HL-60 (cell line): ENCODE measurements around the gene UBE2QL1.

Experiments
- DNase-seq, 2 experiments: peaks; one replicate each; pipeline ENCODE4 v3.0.0-alpha.2; 2010 to 2020; ENCODE audit warnings: low read depth in 1 of 2, low spot score in 1 of 2
- H3K27ac ChIP-seq: fragments of 250-450 bp; sonication (Bioruptor Pico); replicated peaks from 2 replicates; pipeline ENCODE4 v1.5.1; 2020; ENCODE audit warnings: mild to moderate bottlenecking, moderate library complexity
- H3K27me3 ChIP-seq: fragments of 250-450 bp; sonication (Bioruptor Pico); 2 replicates; pipeline ENCODE4 v1.5.1; 2021; ENCODE audit warnings: mild to moderate bottlenecking, moderate library complexity; ENCODE audit not compliant: insufficient read depth, poor library complexity, severe bottlenecking
- H3K4me3 ChIP-seq: replicated peaks from 2 replicates; pipeline ENCODE4 v1.5.1; 2011; ENCODE audit warnings: mild to moderate bottlenecking, control low read depth, low read length; ENCODE audit not compliant: insufficient read depth
- CTCF ChIP-seq: IDR thresholded peaks from one replicate; pipeline ENCODE4 v1.5.1; 2011; ENCODE audit warnings: low read length, control low read depth, inconsistent platforms; ENCODE audit not compliant: insufficient read depth
- GABPA ChIP-seq: IDR thresholded peaks from 2 replicates; pipeline ENCODE4 v1.6.1; 2012; ENCODE audit warnings: low read depth
- POLR2AphosphoS5 ChIP-seq: IDR thresholded peaks from 2 replicates; pipeline ENCODE4 v1.6.1; 2012; ENCODE audit warnings: low read depth
- REST ChIP-seq: IDR thresholded peaks from 2 replicates; pipeline ENCODE4 v1.6.1; 2012; ENCODE audit warnings: low read depth; ENCODE audit not compliant: insufficient replicate concordance
- SPI1 ChIP-seq: IDR thresholded peaks from 2 replicates; pipeline ENCODE4 v1.6.1; 2012; ENCODE audit warnings: low read depth, mild to moderate bottlenecking, borderline replicate concordance

Gene UBE2QL1

GRCh38 chr5:6465831-6466790 is 17.5 kb downstream of the UBE2QL1 start:
- no peak overlapping the region for H3K27ac ChIP-seq
- DNase-seq: no peak
- H3K4me3 ChIP-seq: no peak overlapping the region
- TF ChIP-seq REST: no peak
- no peak for TF ChIP-seq SPI1
- TF ChIP-seq POLR2AphosphoS5: no peak
- no peak for TF ChIP-seq CTCF
- TF ChIP-seq GABPA: no peak
- H3K27me3 ChIP-seq: peaks cover 2% of the 10 kb centered on the region

GRCh38 chr5:6466975-6467567 is 18.4 kb downstream of the UBE2QL1 start:
- TF ChIP-seq POLR2AphosphoS5: no peak
- Histone ChIP-seq H3K27ac (no peak overlapping the region), H3K27me3 (peaks cover 2% of the 10 kb centered on the region), H3K4me3 (no peak overlapping the region)
- no peak for DNase-seq

- Histone ChIP-seq H3K27me3 (peaks cover 2% of the 10 kb centered on the region), H3K4me3 (no peak overlapping the region), H3K27ac (no peak overlapping the region)
- DNase-seq: no peak
- TF ChIP-seq CTCF: no peak
- TF ChIP-seq REST: no peak
- TF ChIP-seq POLR2AphosphoS5: no peak
- TF ChIP-seq SPI1: no peak
- TF ChIP-seq GABPA: no peak
Observed at GRCh38 chr5:6467591-6467990, 18.9 kb downstream of the UBE2QL1 start.

GRCh38 chr5:6468104-6468503 is 19.4 kb downstream of the UBE2QL1 start:
- TF ChIP-seq CTCF: no peak
- no peak for TF ChIP-seq SPI1
- no peak for TF ChIP-seq GABPA
- TF ChIP-seq REST: no peak
- no peak for TF ChIP-seq POLR2AphosphoS5
- DNase-seq: no peak
- Histone ChIP-seq H3K27ac (no peak overlapping the region), H3K4me3 (no peak overlapping the region), H3K27me3 (peaks cover 2% of the 10 kb centered on the region)
